Sigmoid colon (tissue), 7 donors: ENCODE results near the gene DMXL2. TPM values are rescaled to one million over a fixed set of nuclear protein-coding genes. Genes with fewer than 3 reads are reported as not detected.

Experiments
- DNase-seq: peaks from one replicate; pipeline ENCODE4 v3.0.0-alpha.2; 2019
- H3K27ac ChIP-seq, 4 donors: fragments of 200-600 bp; sonication (generic); one replicate each; pipeline ENCODE4 v1.5.1; 2016 to 2019; ENCODE audit warnings: mild to moderate bottlenecking in 1 of 4
- H3K27me3 ChIP-seq, 3 donors: fragments of 200-600 bp; sonication (generic); one replicate each; pipeline ENCODE4 v1.5.1; 2019; ENCODE audit warnings: mild to moderate bottlenecking in 1 of 3
- H3K36me3 ChIP-seq, 4 donors: fragments of 200-600 bp; sonication (generic); one replicate each; pipeline ENCODE4 v1.5.1; 2016 to 2019
- H3K4me1 ChIP-seq, 4 donors: fragments of 200-600 bp; sonication (generic); one replicate each; pipeline ENCODE4 v1.5.1; 2017 to 2019
- H3K4me3 ChIP-seq, 4 donors: fragments of 200-600 bp; sonication (generic); one replicate each; pipeline ENCODE4 v1.5.1; 2017 to 2019; ENCODE audit warnings: mild to moderate bottlenecking in 2 of 4, moderate library complexity in 1 of 4
- H3K9me3 ChIP-seq, 4 donors: fragments of 200-600 bp in 3 of 4; sonication (generic) in 3 of 4; one replicate each; pipeline versions ENCODE4 v1.5.1 to v1.6.1; 2013 to 2019
- CTCF ChIP-seq, 4 experiments: fragments of 450-650 bp in 3 of 4; fragments of 200-600 bp in 1 of 4; IDR thresholded peaks; one replicate each; pipeline ENCODE4 v1.5.1; 2016 to 2019; ENCODE audit warnings: antibody characterized with exemption in 4 of 4, mild to moderate bottlenecking in 3 of 4, moderate library complexity in 2 of 4
- EP300 ChIP-seq, 4 donors: sonication (generic); formaldehyde crosslinking; IDR thresholded peaks; one replicate each; pipeline ENCODE4 v1.6.1; 2017; ENCODE audit warnings: antibody characterized with exemption in 4 of 4
- POLR2A ChIP-seq, 2 donors: fragments of 450-650 bp; IDR thresholded peaks; one replicate each; pipeline ENCODE4 v1.6.1; 2016; ENCODE audit warnings: antibody characterized with exemption in 2 of 2, mild to moderate bottlenecking in 2 of 2, moderate library complexity in 2 of 2
- POLR2AphosphoS5 ChIP-seq, 4 donors: sonication (generic); formaldehyde crosslinking; IDR thresholded peaks; one replicate each; pipeline ENCODE4 v1.6.1; 2017; ENCODE audit warnings: antibody characterized with exemption in 4 of 4
- WGBS, 2 donors: extraction: QIAGEN DNeasy Blood & Tissue Kit; methylation state at CpG; one replicate each; pipeline ENCODE4 v1.1.7; 2013; 5-methylcytosine and 5-hydroxymethylcytosine counted together
- intact Hi-C: fragments of 100-400 bp; cut with DNase I; formaldehyde crosslinking; loops from one replicate; pipeline ENCODE4 v1.15.1; 2023
- polyA plus RNA-seq, 3 donors: library from polyadenylated mRNA; stranded (reverse); fragments of 200-250 nt; gene quantifications; one replicate each; pipeline ENCODE4 v1.2.3, GENCODE V29; 2013
- total RNA-seq, 4 donors: library from RNA; depleted of rRNA; stranded (reverse); fragments of >200 nt; gene quantifications; one replicate each; pipeline ENCODE4 v1.1.0, GENCODE V29; 2016
- donor health status: healthy with polysubstance abuse.
- donor health status: Bipolar disorder and iron deficiency.
- donor health status: healthy.

The DMXL2 gene
- total and polyA plus RNA-seq, 7 donors = 5.5 to 64.5 (median 34.6) TPM

GRCh38 chr15:51484781-51485180 is 137.8 kb downstream of the DMXL2 start:
- TF ChIP-seq EP300 (IDR thresholded peaks at IDR 0.05) = no peak
- no peak for TF ChIP-seq CTCF (IDR thresholded peaks at IDR 0.05)
- TF ChIP-seq POLR2A (IDR thresholded peaks at IDR 0.05) = no peak
- TF ChIP-seq POLR2AphosphoS5 (IDR thresholded peaks at IDR 0.05) = no peak
- no peak overlapping the region for H3K27ac ChIP-seq
- H3K4me1 ChIP-seq = no peaks in the 10 kb centered on the region
- intact Hi-C loops = no loop called here
- peaks cover 0 to 12% (median 6%) of the 10 kb centered on the region in 4 donors for H3K9me3 ChIP-seq
- peaks cover 7 to 58% (median 22%) of the 10 kb centered on the region in 4 donors for H3K36me3 ChIP-seq
- no peak overlapping the region for H3K4me3 ChIP-seq
- H3K27me3 ChIP-seq = no peaks in the 10 kb centered on the region
- DNase-seq = no peak
- WGBS, 2 donors = 93 to 98% methylated on average over 1 of the region's 1 CpG

GRCh38 chr15:51483985-51484384 is 138.6 kb downstream of the DMXL2 start:
- Histone ChIP-seq H3K9me3 (peaks cover 0 to 12% (median 6%) of the 10 kb centered on the region in 4 donors), H3K4me3 (no peak overlapping the region), H3K27me3 (no peaks in the 10 kb centered on the region), H3K36me3 (peaks cover 7 to 56% (median 19%) of the 10 kb centered on the region in 4 donors), H3K4me1 (no peaks in the 10 kb centered on the region), H3K27ac (no peak overlapping the region)
- no peak for DNase-seq
- TF ChIP-seq POLR2A (IDR thresholded peaks at IDR 0.05) (no peak), POLR2AphosphoS5 (IDR thresholded peaks at IDR 0.05) (no peak), CTCF (IDR thresholded peaks at IDR 0.05) (no peak), EP300 (IDR thresholded peaks at IDR 0.05) (no peak)
- intact Hi-C loops = no loop called here
- 95 to 97% methylated on average over 3 of the region's 3 CpGs for WGBS, 2 donors

GRCh38 chr15:51483520-51483919 is 139.1 kb downstream of the DMXL2 start:
- no peak for TF ChIP-seq POLR2A (IDR thresholded peaks at IDR 0.05)
- TF ChIP-seq CTCF (IDR thresholded peaks at IDR 0.05) = no peak
- TF ChIP-seq EP300 (IDR thresholded peaks at IDR 0.05) = no peak
- no peak for TF ChIP-seq POLR2AphosphoS5 (IDR thresholded peaks at IDR 0.05)
- no peak for DNase-seq
- Histone ChIP-seq H3K36me3 (peaks cover 7 to 52% (median 17%) of the 10 kb centered on the region in 4 donors), H3K27me3 (no peaks in the 10 kb centered on the region), H3K27ac (no peak overlapping the region), H3K9me3 (peaks cover 0 to 12% (median 6%) of the 10 kb centered on the region in 4 donors), H3K4me3 (no peak overlapping the region), H3K4me1 (no peaks in the 10 kb centered on the region)
- 84 to 92% methylated on average over 8 of the region's 8 CpGs for WGBS, 2 donors
- intact Hi-C loops = no loop called here

GRCh38 chr15:51475736-51476135 is 146.8 kb downstream of the DMXL2 start:
- intact Hi-C loops = no loop called here
- no peaks in the 10 kb centered on the region for H3K4me1 ChIP-seq
- no peaks in the 10 kb centered on the region for H3K27me3 ChIP-seq
- no peak overlapping the region for H3K4me3 ChIP-seq
- peaks cover 0 to 29% (median 7%) of the 10 kb centered on the region in 4 donors for H3K36me3 ChIP-seq
- TF ChIP-seq EP300 (IDR thresholded peaks at IDR 0.05) (no peak), CTCF (IDR thresholded peaks at IDR 0.05) (no peak), POLR2A (IDR thresholded peaks at IDR 0.05) (no peak), POLR2AphosphoS5 (IDR thresholded peaks at IDR 0.05) (no peak)
- H3K9me3 ChIP-seq = no peaks in the 10 kb centered on the region
- no peak for DNase-seq
- no peak overlapping the region for H3K27ac ChIP-seq

GRCh38 chr15:51470512-51470911 is 152.1 kb downstream of the DMXL2 start:
- Histone ChIP-seq H3K4me1 (no peaks in the 10 kb centered on the region), H3K36me3 (peaks cover 0 to 30% (median 11%) of the 10 kb centered on the region in 4 donors), H3K27me3 (no peaks in the 10 kb centered on the region), H3K4me3 (no peak overlapping the region), H3K9me3 (no peaks in the 10 kb centered on the region), H3K27ac (no peak overlapping the region)
- no peak for DNase-seq
- TF ChIP-seq EP300 (IDR thresholded peaks at IDR 0.05) (no peak), POLR2AphosphoS5 (IDR thresholded peaks at IDR 0.05) (no peak), POLR2A (IDR thresholded peaks at IDR 0.05) (no peak)
- 95% methylated on average over 5 of the region's 5 CpGs for WGBS, 2 donors
- intact Hi-C loops = no loop called here
